ENCODE results near the gene SPSB2.
"Not testable (repeated sequence)": the region's sequence is repeated elsewhere in the genome, so short reads cannot be mapped to it uniquely, and the experiment has no call there.

SPSB2 gene

GRCh38 chr12:6871052-6871957, 1.8 kb downstream of the SPSB2 start:
- DNase-seq (ENCODE audit: extremely low read depth, low read depth), result no peak
- no peak for TF ChIP-seq CTCF (IDR thresholded peaks at IDR 0.05; ENCODE audit: low read depth, low read length)

GRCh38 chr12:6870304-6870703, 2.8 kb downstream of the SPSB2 start:
- DNase-seq (ENCODE audit: extremely low read depth, low read depth), result not testable (repeated sequence)

- TF ChIP-seq CTCF (IDR thresholded peaks at IDR 0.05; ENCODE audit: low read depth, low read length), result peak; percentile 82
- DNase-seq (ENCODE audit: extremely low read depth, low read depth), result peak; percentile 38
Observed at GRCh38 chr12:6869049-6870021, 3.8 kb downstream of the SPSB2 start.

GRCh38 chr12:6868211-6869048, 4.7 kb downstream of the SPSB2 start:
- peak; percentile 31 for TF ChIP-seq CTCF (IDR thresholded peaks at IDR 0.05; ENCODE audit: low read depth, low read length)
- no peak for DNase-seq (ENCODE audit: extremely low read depth, low read depth)

- no peak for TF ChIP-seq CTCF (IDR thresholded peaks at IDR 0.05; ENCODE audit: low read depth, low read length)
- peak; percentile 52 for DNase-seq (ENCODE audit: extremely low read depth, low read depth)
Observed at GRCh38 chr12:6867413-6868210, 5.5 kb downstream of the SPSB2 start, which contains the start of gene TPI1. Gene TPI1 (plus strand): TSS chr12:6867531. CDS start chr12:6867567, 36 bp downstream.

- no peak for DNase-seq (ENCODE audit: extremely low read depth, low read depth)
- TF ChIP-seq CTCF (IDR thresholded peaks at IDR 0.05; ENCODE audit: low read depth, low read length), result no peak
Observed at GRCh38 chr12:6866920-6867412, 6.1 kb downstream of the SPSB2 start.
